Measurements from ENCODE around the gene SYT7.

The SYT7 gene

GRCh38 chr11:61552108-61552635 lies 28.7 kb downstream of the SYT7 start:
- no peak for DNase-seq

DNA sequence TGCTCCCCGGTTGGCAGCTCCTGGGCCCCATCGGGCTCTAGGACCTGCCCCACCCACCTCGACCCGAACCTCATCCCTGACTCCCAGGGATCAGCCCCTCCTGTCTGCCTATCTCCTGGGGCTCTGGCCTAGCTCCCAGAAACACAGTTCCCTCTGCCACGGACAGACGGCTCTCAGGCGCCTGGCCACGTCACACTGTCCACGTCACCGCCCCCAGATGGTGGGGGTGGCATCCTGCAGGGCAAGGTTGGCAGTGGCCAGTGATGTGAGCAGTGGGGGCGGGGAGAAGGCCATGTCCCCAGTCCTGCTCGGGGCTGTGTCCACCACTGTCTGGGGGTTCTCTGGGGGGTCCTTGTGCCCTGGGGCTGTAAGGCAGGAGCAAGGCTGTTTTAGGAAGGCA lies 29.2 kb downstream of the SYT7 start:
- DNase-seq, result peak; percentile 65

GRCh38 chr11:61550665-61551227 lies 30.1 kb downstream of the SYT7 start:
- DNase-seq, result no peak

GRCh38 chr11:61549662-61550568 lies 31.0 kb downstream of the SYT7 start:
- DNase-seq, result no peak

DNA sequence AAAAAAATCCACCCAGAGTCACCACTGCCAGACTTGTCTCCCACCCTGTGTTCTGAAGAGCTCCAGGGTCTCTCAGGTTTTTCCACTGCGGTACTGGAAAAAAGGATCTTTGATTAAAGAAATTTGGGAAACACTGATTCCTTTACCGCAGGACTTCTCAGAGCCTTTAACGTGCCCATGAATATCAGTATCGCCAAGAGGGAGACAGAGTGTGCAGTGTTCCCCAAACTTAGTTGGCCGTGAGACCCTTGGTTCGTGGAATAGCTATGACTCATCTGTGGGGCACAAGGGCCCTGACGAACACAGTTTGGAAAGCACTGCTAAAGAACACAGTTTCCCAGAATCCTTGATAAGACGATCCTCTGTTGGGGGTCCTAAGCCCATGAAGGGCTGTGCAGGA lies 31.7 kb downstream of the SYT7 start:
- no peak for DNase-seq

DNA sequence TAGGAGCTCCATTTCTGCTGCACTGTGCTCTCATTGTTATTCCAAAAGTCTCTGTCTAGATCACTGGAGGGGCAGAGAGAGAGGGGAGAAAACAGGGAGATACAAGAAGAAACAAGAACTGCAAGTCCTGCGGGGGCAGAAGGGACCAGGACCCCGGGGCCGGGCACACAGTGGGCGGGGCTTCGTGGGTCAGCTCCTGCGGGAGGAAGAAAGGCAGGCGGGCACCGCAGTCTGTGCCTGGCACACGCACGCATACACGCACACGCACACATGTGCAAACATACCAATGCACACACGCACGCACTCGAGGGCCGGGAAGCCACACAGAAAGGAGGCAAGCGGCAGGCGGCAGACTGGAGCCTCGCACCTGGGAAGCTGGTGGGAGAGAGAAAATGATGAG lies 33.6 kb downstream of the SYT7 start:
- no peak for DNase-seq

- DNase-seq, result no peak
Observed at GRCh38 chr11:61546663-61547062, 34.2 kb downstream of the SYT7 start.

DNA sequence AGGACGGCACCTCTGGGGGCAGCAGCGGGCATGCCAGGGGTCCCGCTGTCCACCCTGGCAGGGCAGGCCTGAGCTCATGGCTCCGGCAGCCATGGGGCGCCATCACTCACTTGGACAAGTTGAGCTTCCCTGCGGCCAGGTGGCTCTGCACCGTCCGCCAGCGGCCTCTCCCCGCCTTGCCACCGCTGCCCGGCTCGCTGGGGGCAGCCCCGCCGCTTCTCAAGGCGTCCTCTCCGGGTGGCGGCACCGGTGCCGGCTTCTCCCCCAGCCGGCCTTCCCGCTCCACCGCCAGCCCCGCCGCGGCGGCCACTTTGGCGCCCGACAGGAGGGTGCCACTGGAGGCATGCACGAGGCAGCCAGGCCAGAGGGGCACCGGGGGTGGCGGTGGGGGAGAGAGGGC lies 35.0 kb downstream of the SYT7 start:
- no peak for DNase-seq

DNA sequence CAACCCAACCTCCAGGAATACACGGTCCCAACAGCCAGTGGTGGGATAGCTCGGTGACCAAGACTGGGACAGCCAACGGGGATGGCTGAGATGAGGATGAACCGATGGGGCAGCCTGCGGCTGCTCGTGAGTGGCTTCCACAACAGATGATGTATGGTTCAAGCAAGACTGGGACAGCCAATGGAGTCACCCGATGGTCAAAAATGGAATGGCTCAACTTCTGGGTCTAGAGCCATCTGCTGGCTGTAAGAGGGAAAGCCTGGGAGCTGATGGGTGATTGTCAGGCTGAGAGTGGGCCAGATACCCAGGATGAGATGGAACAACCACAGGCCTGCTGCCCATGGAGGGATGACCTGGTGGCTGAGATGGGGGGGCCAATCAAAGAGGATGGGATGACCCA lies 35.5 kb downstream of the SYT7 start:
- peak; percentile 27 for DNase-seq

DNA sequence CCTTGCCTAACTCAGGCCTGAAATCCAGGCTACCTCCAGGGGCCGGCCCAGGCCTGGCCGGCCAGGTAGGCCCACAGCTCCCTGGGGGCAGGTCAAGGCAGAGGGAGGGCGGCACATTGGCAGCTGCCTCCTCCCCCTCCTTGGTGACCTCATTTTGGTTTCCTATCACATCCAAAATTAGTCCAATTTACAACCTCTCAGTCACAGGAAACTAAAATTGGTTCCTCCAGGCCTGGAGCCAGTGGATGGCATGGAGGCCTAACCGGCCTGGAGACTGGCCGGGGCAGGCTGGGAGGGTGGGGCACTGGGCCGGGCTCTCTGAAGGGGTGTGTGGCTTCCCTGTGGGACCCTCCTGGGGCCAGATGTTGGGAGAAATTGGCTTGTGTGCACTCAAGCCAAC lies 36.4 kb downstream of the SYT7 start:
- no peak for DNase-seq

- DNase-seq, result peak; percentile 81
Observed at GRCh38 chr11:61543606-61544306, 37.1 kb downstream of the SYT7 start.

DNA sequence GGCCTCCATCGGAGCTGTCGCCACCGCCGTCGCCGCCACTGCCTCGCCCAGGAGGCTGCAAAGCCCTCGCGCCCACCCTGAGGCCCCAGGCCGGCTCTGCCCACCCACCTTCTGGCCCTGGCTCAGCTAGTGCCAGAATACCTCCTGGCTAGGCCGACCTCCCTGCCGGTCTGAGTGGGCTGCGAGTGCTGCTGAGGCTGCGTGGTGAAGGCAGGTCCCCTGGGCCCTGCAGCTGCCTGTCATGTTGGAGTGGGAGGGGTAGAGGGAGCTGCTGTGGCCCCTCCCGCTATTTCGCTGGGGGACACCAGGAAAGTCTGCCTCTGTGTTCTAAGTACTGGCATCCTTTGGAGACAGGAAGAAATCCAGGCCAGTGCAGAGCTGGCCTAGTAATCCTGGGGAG lies 38.2 kb downstream of the SYT7 start:
- no peak for DNase-seq

DNA sequence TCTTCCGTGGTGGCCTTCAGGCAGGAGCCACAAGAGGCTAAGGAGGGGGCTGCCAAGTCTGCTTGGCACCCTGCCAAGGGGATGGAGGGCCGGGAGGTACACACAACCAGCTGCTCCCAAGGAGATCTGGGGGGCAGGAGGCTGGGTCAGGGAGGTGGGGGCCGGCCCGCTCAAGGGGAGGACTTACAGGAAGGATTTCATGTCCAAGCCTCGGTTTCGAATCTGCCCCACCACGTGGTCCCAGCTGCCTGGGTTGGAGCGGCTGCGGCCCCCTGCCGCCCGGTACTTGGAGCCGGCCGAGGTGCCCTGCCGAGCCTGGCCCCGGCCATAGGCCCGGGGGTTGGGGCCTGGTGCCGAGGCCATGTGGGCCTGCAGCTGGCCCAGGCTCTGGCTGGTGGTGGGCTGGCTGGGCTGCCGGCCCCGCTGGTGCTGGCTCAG lies 38.8 kb downstream of the SYT7 start:
- DNase-seq, result no peak

- DNase-seq, result peak; percentile 84
Observed at GRCh38 chr11:61541598-61541997, 39.3 kb downstream of the SYT7 start.

GRCh38 chr11:61540528-61540927 lies 40.3 kb downstream of the SYT7 start:
- DNase-seq, result no peak

GRCh38 chr11:61539831-61540357 lies 41.0 kb downstream of the SYT7 start:
- DNase-seq, result no peak

GRCh38 chr11:61539006-61539405 lies 41.9 kb downstream of the SYT7 start:
- DNase-seq, result no peak

DNA sequence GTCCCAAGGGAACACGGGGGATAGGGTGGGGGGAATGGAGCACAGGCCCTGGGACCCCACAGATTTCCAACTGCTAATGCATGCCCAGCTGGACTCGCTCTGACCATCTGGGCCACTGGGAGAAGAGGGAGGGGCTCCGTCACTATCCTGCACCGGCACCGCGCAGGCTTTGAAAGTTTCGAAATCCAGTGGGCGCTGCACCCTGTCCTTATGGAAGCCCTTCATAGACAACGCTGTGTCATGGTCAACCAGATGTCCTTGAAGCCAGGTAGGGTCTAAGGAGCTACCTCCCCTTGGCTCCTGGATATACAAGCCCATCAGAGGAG lies 42.3 kb downstream of the SYT7 start:
- DNase-seq, result no peak

DNA sequence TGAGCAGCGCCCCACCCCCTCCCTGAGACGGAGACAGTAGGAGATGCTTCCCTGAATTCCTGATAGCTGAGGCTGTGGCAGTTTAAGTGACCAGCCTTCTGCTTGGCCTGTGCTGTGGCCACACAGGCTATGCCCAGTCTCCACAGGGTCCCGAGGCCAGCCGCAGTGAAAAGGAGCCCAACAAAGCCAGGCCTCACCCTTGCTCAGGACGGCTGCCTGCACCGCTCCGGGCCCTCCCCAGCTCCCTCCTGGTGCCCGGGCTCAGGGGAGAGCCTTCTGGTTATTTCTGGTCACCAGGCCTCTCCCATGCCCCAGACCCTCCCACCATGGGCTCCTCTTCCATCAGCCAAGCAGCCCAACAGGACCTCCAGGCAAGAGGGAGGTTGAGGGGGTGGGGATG lies 43.5 kb downstream of the SYT7 start:
- DNase-seq, result no peak

DNA sequence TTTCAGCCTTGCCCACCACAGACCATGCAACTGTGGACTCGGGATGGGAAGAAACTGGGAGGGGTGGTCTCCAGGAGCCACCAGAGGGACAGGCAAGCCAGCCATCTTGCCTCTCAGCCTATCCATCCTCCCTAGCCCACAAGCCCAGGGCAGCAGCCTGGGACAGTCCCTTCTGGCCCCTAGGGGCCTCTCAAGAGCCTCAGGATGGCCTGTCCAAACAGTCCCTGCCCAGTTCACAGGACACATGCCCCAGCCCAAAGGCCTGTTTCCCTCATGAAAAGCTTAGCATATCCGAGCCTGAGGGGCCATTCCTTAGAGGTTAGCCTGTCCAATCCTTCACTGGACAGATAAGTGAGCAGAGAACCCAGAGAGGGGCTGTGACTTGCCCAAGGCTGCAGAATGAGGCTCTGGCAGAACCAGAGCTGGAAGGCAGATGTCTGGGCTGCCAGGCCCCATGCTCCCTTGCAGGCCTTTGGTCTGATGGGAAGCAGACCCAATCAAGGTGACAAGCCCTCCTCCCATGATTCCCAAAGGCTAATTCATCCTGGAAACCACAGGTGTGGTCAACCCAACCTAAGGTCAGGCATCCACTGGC lies 44.1 kb downstream of the SYT7 start:
- no peak for DNase-seq

DNA sequence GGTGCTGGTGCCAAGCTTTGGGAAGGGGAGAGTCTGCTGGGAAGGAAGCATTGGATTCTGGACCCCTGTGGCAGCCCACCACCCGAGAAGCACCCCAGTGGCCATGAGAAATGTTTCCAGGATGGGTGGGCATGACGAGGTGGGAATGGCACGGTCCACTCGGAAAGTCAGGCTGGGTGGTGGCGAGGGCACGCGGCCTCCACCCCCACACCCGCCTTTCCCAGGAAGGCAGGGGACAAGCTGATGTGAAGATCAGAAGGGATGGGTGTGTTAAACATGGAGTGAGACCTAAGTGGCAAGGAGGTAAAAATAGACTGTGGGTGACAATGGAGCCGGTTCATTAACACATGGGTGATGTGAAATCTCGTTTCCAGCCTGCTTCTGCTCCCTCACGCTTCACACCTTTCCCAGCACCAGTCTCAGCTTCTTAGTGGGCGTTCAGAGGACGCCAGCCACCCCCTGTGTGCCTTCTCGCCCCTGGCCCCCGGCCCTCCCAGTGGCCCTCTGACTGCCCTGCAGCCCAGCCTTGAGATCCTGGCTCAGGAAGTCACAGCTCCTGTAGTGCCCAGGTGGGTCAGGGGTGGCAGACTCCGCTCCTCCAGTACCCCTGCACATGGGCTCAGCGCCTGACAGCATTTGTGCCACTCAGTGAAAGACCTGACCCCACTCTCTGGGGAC lies 44.7 kb downstream of the SYT7 start:
- DNase-seq, result no peak
